GM19099 (cell line): ENCODE data around the gene C6orf89.

Experiments used
- POLR2A ChIP-seq: IDR thresholded peaks from 3 replicates; pipeline ENCODE4 v1.6.1; 2011; ENCODE audit warnings: low read depth; ENCODE audit not compliant: insufficient read length; ENCODE audit errors: extremely low read depth

The C6orf89 gene

GRCh38 chr6:36867471-36868224 is 18.1 kb upstream of the C6orf89 start:
- TF ChIP-seq POLR2A, result no peak

GRCh38 chr6:36871686-36872085 is 14.1 kb upstream of the C6orf89 start:
- no peak for TF ChIP-seq POLR2A

- TF ChIP-seq POLR2A, result no peak
Observed at GRCh38 chr6:36873115-36873514, 12.6 kb upstream of the C6orf89 start.

- TF ChIP-seq POLR2A, result no peak
Observed at GRCh38 chr6:36873612-36874442, 11.9 kb upstream of the C6orf89 start.

- TF ChIP-seq POLR2A, result peak; percentile 54
Observed at GRCh38 chr6:36874443-36875249, 11.1 kb upstream of the C6orf89 start, which contains the start of gene PPIL1. TSS of gene PPIL1 (minus strand) at chr6:36874803. CDS start at chr6:36874772, 31 bp downstream.

- TF ChIP-seq POLR2A, result no peak
Observed at GRCh38 chr6:36875250-36875633, 10.5 kb upstream of the C6orf89 start.

GRCh38 chr6:36884610-36885009 is 1.1 kb upstream of the C6orf89 start:
- no peak for TF ChIP-seq POLR2A

GRCh38 chr6:36886950-36887618 is 1.3 kb downstream of the C6orf89 start:
- TF ChIP-seq POLR2A, result no peak

- TF ChIP-seq POLR2A, result no peak
Observed at GRCh38 chr6:36888115-36888643, 2.4 kb downstream of the C6orf89 start.

- no peak for TF ChIP-seq POLR2A
Observed at GRCh38 chr6:36888654-36889481, 3.1 kb downstream of the C6orf89 start.

- no peak for TF ChIP-seq POLR2A
Observed at GRCh38 chr6:36890112-36890663, 4.4 kb downstream of the C6orf89 start.

- TF ChIP-seq POLR2A, result no peak
Observed at GRCh38 chr6:36893976-36894932, 8.5 kb downstream of the C6orf89 start.
